GM15510 (cell line): ENCODE measurements around the gene NUDT19.

Source experiments
- POLR2A ChIP-seq: IDR thresholded peaks from 3 replicates; pipeline ENCODE4 v1.6.1; 2011; ENCODE audit warnings: borderline replicate concordance; ENCODE audit not compliant: insufficient read length; ENCODE audit errors: extremely low read depth

NUDT19 gene

GRCh38 chr19:32691291-32691951 is at the start of gene NUDT19:
Gene NUDT19, plus strand, starts transcription at chr19:32691821. Its CDS starts 140 bp downstream, at chr19:32691961.
- TF ChIP-seq POLR2A: peak; percentile 75

DNA sequence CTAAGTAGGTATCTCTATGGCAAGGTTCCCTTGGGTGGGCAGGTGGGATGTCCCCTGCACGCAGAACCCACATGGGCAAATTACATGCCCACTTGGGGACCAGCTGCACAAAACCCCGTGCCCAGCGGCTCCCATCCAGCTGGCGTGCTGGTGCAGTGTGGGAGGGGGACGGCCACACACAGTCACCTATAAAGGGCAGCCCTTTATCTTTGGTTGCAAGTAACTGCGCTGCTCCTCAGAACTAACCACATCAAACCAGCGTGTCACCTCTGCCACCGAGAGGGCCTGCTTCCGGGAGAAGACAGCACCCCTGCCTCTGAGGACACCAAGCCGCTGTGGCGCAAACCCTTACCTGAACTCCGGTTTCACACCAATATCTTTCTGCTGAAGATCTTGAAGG is 48.9 kb upstream of the NUDT19 start:
- TF ChIP-seq POLR2A: no peak

GRCh38 chr19:32646556-32646955 is 45.1 kb upstream of the NUDT19 start:
- TF ChIP-seq POLR2A: no peak

DNA sequence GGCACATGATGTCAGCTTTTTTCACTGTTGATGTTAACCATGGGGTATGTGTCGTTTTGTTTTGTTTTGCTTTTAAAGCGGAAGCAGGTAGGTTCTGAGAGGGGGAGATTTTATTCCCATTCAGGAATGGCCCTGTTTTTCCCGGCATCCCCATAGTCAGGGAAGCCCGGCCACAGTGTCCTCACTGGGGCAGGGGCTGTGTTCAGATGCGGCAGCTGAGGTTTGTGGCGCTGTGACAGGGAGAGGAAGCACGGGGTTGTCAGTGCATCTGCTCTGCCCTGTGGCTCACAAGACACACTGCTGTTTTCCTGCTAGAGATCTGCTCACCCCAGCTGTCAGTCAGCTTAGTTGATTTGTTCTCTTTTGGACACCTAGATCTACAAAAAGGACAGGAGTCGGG is 44.3 kb upstream of the NUDT19 start:
- no peak for TF ChIP-seq POLR2A

GRCh38 chr19:32649751-32650150 is 41.9 kb upstream of the NUDT19 start:
- no peak for TF ChIP-seq POLR2A

- TF ChIP-seq POLR2A: no peak
Observed at GRCh38 chr19:32650671-32651070, 41.0 kb upstream of the NUDT19 start.

DNA sequence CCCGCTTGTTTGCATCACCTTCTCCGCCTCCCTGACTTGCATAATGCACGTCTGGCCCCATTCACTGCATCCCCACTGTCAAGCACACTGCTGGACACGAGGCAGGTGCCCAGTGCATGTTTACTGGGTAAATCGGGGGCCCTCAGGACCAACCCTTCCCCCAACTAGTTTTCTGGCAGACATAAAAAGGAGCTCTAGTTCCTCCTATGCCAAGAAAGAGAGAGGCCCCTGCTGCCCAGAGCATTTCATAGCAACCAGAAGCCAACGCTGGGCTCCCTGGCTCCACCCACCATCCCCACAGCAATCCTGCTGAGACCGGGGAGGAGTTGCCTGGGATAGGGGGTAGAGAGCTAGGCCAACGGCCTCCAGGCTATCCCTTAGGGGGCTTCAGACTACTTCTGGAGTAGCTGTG is 39.9 kb upstream of the NUDT19 start:
- TF ChIP-seq POLR2A: no peak

- no peak for TF ChIP-seq POLR2A
Observed at GRCh38 chr19:32652894-32653598, 38.6 kb upstream of the NUDT19 start.

DNA sequence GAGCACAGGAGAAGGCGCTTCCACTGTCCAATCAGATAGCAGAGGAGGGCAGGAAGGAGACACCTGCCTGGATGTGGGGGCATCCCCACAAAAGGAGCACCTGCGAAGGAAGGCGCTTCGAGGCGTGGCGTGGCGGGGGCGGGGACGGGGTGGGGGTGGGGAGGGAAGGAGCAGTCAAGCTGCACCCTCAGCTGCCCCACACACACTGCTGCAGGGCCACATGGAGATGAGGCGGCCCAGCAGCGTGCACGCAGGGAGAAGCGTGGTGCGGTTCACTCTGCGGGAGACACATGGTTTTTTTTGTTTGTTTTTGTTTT is 38.1 kb upstream of the NUDT19 start:
- no peak for TF ChIP-seq POLR2A

GRCh38 chr19:32658075-32658474 is 33.5 kb upstream of the NUDT19 start:
- TF ChIP-seq POLR2A: no peak

- no peak for TF ChIP-seq POLR2A
Observed at GRCh38 chr19:32658527-32658926, 33.1 kb upstream of the NUDT19 start.

DNA sequence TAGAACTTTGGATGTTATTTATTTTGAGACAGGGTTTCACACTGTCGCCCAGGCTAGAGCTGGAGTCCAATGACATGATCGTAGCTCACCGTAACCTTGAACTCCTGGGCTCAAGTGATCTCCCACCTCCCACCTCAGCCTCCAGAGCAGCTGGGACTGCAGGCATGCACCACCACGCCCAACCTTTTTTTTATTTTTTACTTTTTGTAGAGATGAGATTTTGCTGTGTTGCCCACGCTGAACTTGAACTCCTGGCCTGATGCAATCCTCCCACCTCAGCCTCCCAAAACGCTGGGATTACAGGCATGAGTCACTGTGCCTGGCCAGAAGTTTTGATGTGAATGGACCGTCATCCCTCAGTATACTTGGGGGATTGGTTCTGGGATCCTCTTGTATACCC is 30.3 kb upstream of the NUDT19 start:
- no peak for TF ChIP-seq POLR2A

DNA sequence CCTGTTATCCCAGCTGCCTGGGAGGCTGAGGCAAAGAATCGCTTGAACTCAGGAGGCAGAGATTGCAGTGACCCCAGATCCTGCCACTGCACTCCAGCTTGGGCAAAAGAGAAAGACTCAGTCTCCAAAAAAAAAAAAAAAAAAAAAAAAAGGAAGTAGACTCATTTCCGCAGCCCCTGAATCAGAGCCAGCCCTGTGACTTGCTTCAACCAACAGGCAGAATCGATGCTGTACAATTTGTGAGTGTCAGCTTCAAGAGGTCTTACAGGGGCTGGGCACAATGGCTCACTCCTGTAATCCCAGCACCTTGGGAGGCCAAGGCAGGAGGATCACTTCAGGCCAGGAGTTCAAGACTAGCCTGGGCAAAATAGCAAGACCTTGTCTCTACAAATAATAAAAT is 29.4 kb upstream of the NUDT19 start:
- TF ChIP-seq POLR2A: no peak

DNA sequence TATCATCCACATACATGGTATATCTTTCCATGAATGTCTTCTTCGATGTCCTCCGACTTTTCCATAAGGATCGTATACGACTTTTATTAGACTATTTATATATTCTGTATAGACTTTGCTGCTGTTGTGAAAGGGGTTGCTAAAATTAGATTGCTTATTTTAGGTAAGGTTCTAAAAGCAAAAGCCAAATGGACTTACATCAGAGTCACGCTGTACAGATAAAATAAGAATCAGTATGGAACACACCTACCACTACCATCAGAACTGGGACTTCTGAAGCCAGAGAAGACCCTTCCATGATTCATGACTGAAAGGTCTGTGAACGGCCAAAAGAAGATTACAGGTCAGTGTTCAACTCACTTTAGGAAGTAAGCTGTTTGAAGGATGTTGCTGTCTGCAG is 25.5 kb upstream of the NUDT19 start:
- no peak for TF ChIP-seq POLR2A

DNA sequence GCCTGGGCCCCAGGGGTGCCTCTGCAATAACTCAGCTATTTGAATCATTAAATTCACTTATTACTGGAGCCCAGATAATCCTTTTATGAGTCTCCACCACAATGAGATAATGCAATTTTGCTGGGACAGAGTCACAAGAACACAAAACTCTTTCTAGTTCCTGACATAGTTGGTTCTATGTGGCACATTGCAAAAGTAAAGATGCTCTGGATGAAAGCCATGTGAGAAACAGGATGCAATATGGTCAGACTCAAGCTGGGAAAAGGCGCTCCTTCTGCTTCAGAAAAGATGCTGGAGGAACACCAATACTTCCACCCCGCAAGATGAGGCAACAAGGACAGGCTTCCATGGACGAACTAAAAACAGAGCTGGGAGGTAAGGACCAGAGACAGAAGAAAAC is 22.3 kb upstream of the NUDT19 start:
- no peak for TF ChIP-seq POLR2A

- TF ChIP-seq POLR2A: no peak
Observed at GRCh38 chr19:32671883-32672593, 19.6 kb upstream of the NUDT19 start.
